H1 (cell line): ENCODE results near the gene TGM5. TPM values are rescaled to one million over a fixed set of nuclear protein-coding genes. Genes with fewer than 3 reads are reported as not detected.

ENCODE experiments used
- CTCF ChIA-PET: fragments of 300-600 bp; sonication (Branson Sonifier 250); formaldehyde crosslinking; loops from one replicate; lab custom pipeline; 2021; ENCODE audit not compliant: partially characterized antibody; lab: Charles Lee
- POLR2A ChIA-PET: fragments of 300-600 bp; sonication (Branson Sonifier 250); formaldehyde crosslinking; loops from one replicate; lab custom pipeline; 2021; ENCODE audit warnings: inconsistent platforms; ENCODE audit not compliant: partially characterized antibody; lab: Charles Lee
- DNase-seq, 2 experiments: peaks; one replicate each; pipeline versions ENCODE4 v3.0.0 to v3.0.0-alpha.2; 2010 to 2022; ENCODE audit warnings: low spot score in 2 of 2, low read depth in 1 of 2, mixed read lengths in 1 of 2
- FAIRE-seq: peaks from 2 replicates; lab custom pipeline; 2011; peaks lifted over from hg19 to GRCh38; lab: Jason Lieb, UNC
- H2AFZ ChIP-seq: 2 replicates; pipeline ENCODE4 v1.8.1; 2012; ENCODE audit warnings: low read length, inconsistent platforms
- H2AK5ac ChIP-seq: 2 replicates; pipeline ENCODE4 v1.6.1; 2013; ENCODE audit warnings: low read depth, low read length
- H2BK120ac ChIP-seq: replicated peaks from 2 replicates; pipeline ENCODE3; 2013; ENCODE audit warnings: low read depth, low read length, inconsistent platforms
- H2BK12ac ChIP-seq: 2 replicates; pipeline ENCODE4 v1.6.1; 2013; ENCODE audit warnings: low read depth, low read length
- H2BK15ac ChIP-seq: 2 replicates; pipeline ENCODE4 v1.6.1; 2013; ENCODE audit warnings: low read length
- H2BK20ac ChIP-seq: 2 replicates; pipeline ENCODE4 v1.6.1; 2013; ENCODE audit warnings: low read length
- H2BK5ac ChIP-seq: 2 replicates; pipeline ENCODE4 v1.6.1; 2013; ENCODE audit warnings: low read depth, low read length
- H3K14ac ChIP-seq: 2 replicates; pipeline ENCODE4 v1.6.1; 2013; ENCODE audit warnings: inconsistent platforms; ENCODE audit not compliant: insufficient read length
- H3K18ac ChIP-seq: 2 replicates; pipeline ENCODE4 v1.6.1; 2013; ENCODE audit warnings: low read length; ENCODE audit errors: extremely low read depth
- H3K23ac ChIP-seq: 2 replicates; pipeline ENCODE4 v1.6.1; 2013; ENCODE audit warnings: inconsistent platforms; ENCODE audit not compliant: insufficient read length
- H3K23me2 ChIP-seq: 2 replicates; pipeline ENCODE4 v1.6.1; 2013; ENCODE audit warnings: low read depth, low read length
- H3K27ac ChIP-seq: 2 replicates; pipeline ENCODE4 v1.6.1; 2011; ENCODE audit warnings: low read depth, low read length, inconsistent platforms
- H3K27me3 ChIP-seq, 4 experiments: replicated peaks in 1 of 4; 1 replicate in 1 of 4; 2 replicates in 3 of 4; pipeline versions ENCODE4 v1.6.1 to v1.8.1; 2011 to 2013; ENCODE audit warnings: low read length in 3 of 4, mild to moderate bottlenecking in 3 of 4, inconsistent platforms in 2 of 4, mixed read lengths in 2 of 4, moderate library complexity in 1 of 4; ENCODE audit not compliant: control insufficient read depth in 3 of 4, insufficient read depth in 3 of 4; ENCODE audit errors: extremely low read depth in 1 of 4
- H3K36me3 ChIP-seq, 4 experiments: 2 replicates each; pipeline versions ENCODE4 v1.6.1 to v1.8.1; 2011 to 2013; ENCODE audit warnings: mild to moderate bottlenecking in 4 of 4, low read length in 3 of 4, moderate library complexity in 2 of 4, control low read depth in 1 of 4, inconsistent platforms in 1 of 4; ENCODE audit not compliant: insufficient read depth in 4 of 4, control insufficient read depth in 2 of 4
- H3K4ac ChIP-seq: replicated peaks from 2 replicates; pipeline ENCODE3; 2013; ENCODE audit warnings: low read length, low read depth, mixed read lengths, inconsistent platforms; ENCODE audit not compliant: insufficient read length
- H3K4me1 ChIP-seq, 4 experiments: replicated peaks in 1 of 4; 1 replicate in 1 of 4; 2 replicates in 3 of 4; pipeline versions ENCODE4 v1.6.1 to v1.8.1; 2011 to 2013; ENCODE audit warnings: low read length in 3 of 4, inconsistent platforms in 2 of 4, mixed read lengths in 1 of 4; ENCODE audit not compliant: insufficient read depth in 4 of 4, control insufficient read depth in 3 of 4
- H3K4me2 ChIP-seq, 2 experiments: 2 replicates each; pipeline versions ENCODE4 v1.6.1 to v1.8.1; 2011 to 2013; ENCODE audit warnings: low read depth in 2 of 2, low read length in 2 of 2, control low read depth in 1 of 2, inconsistent platforms in 1 of 2, mild to moderate bottlenecking in 1 of 2; ENCODE audit not compliant: insufficient read depth in 1 of 2
- H3K4me3 ChIP-seq, 4 experiments: fragments of 200-600, 300-600 bp in 1 of 4; sonication (generic), shearing (Covaris generic), sonication (Bioruptor Twin) in 1 of 4; 2 replicates each; pipeline versions ENCODE4 v1.5.1 to v1.8.1; 2011 to 2016; ENCODE audit warnings: low read length in 4 of 4, low read depth in 3 of 4, control low read depth in 2 of 4, inconsistent platforms in 2 of 4, mild to moderate bottlenecking in 2 of 4, mixed read lengths in 1 of 4, moderate library complexity in 1 of 4; ENCODE audit not compliant: insufficient read depth in 2 of 4; ENCODE audit errors: extremely low read depth in 1 of 4
- H3K56ac ChIP-seq: replicated peaks from 2 replicates; pipeline ENCODE3; 2013; ENCODE audit warnings: low read depth, mild to moderate bottlenecking, mixed read lengths, low read length, inconsistent platforms; ENCODE audit not compliant: insufficient read length
- H3K79me1 ChIP-seq: 2 replicates; pipeline ENCODE4 v1.6.1; 2013; ENCODE audit warnings: low read depth, low read length, control low read depth
- H3K79me2 ChIP-seq, 2 experiments: 2 replicates each; pipeline versions ENCODE4 v1.6.1 to v1.8.1; 2012 to 2013; ENCODE audit warnings: low read length in 2 of 2, mild to moderate bottlenecking in 2 of 2, inconsistent platforms in 1 of 2; ENCODE audit not compliant: insufficient read depth in 2 of 2, control insufficient read depth in 1 of 2
- H3K9ac ChIP-seq, 4 experiments: replicated peaks in 1 of 4; 1 replicate in 1 of 4; 2 replicates in 3 of 4; pipeline versions ENCODE4 v1.6.1 to v1.8.1; 2011 to 2013; ENCODE audit warnings: low read depth in 3 of 4, low read length in 3 of 4, control low read depth in 2 of 4, mild to moderate bottlenecking in 2 of 4, moderate library complexity in 2 of 4, inconsistent platforms in 1 of 4; ENCODE audit errors: extremely low read depth in 1 of 4
- H3K9me3 ChIP-seq, 2 experiments: 2 replicates each; pipeline versions ENCODE4 v1.6.1 to v1.8.1; 2012 to 2013; ENCODE audit warnings: mild to moderate bottlenecking in 2 of 2, moderate library complexity in 2 of 2, control low read depth in 1 of 2, inconsistent platforms in 1 of 2, low read depth in 1 of 2, low read length in 1 of 2, mixed read lengths in 1 of 2; ENCODE audit not compliant: insufficient read depth in 2 of 2
- H4K20me1 ChIP-seq, 2 experiments: replicated peaks in 1 of 2; 2 replicates each; pipeline versions ENCODE3 to v1.8.1; 2011 to 2013; ENCODE audit warnings: inconsistent platforms in 2 of 2, low read length in 2 of 2, mild to moderate bottlenecking in 1 of 2; ENCODE audit not compliant: insufficient read depth in 2 of 2, control insufficient read depth in 1 of 2
- H4K5ac ChIP-seq: 2 replicates; pipeline ENCODE4 v1.6.1; 2013; ENCODE audit warnings: low read length, low read depth, mixed read lengths, inconsistent platforms; ENCODE audit not compliant: insufficient read length
- H4K8ac ChIP-seq: 2 replicates; pipeline ENCODE4 v1.8.0; 2013; ENCODE audit warnings: mild to moderate bottlenecking, moderate library complexity, low read length, inconsistent platforms; ENCODE audit not compliant: insufficient read depth; ENCODE audit errors: extremely low read depth
- H4K91ac ChIP-seq: replicated peaks from 2 replicates; pipeline ENCODE3; 2013; ENCODE audit warnings: low read length, mixed read lengths, inconsistent platforms; ENCODE audit not compliant: insufficient read length
- EZH2 ChIP-seq: fragments of 200-600 bp; sonication (generic); IDR thresholded peaks from 2 replicates; pipeline ENCODE4 v1.7.1; 2012; ENCODE audit warnings: low read depth, mild to moderate bottlenecking, moderate library complexity, low read length, inconsistent platforms; ENCODE audit not compliant: severe bottlenecking
- KDM4A ChIP-seq: IDR thresholded peaks from one replicate; pipeline ENCODE4 v1.7.1; 2012; ENCODE audit warnings: low read depth, mild to moderate bottlenecking, moderate library complexity, low read length, inconsistent platforms; ENCODE audit not compliant: severe bottlenecking
- KDM5A ChIP-seq: fragments of 200-600 bp; IDR thresholded peaks from 2 replicates; pipeline ENCODE4 v1.7.1; 2012; ENCODE audit warnings: mild to moderate bottlenecking, low read length, inconsistent platforms, mixed read lengths
- WGBS, 2 experiments: shearing (Covaris generic) in 1 of 2; methylation state at CpG; one replicate each; pipeline versions ENCODE4 v1.1.6 to v1.1.7; 2013 to 2015; ENCODE audit warnings: low lambda C conversion rate in 2 of 2, mixed read lengths in 2 of 2, inconsistent platforms in 1 of 2, low coverage in 1 of 2, missing lambda C conversion rate in 1 of 2; ENCODE audit not compliant: insufficient replicate concordance in 2 of 2, insufficient coverage in 1 of 2, insufficient read length in 1 of 2; ENCODE audit errors: extremely low coverage in 1 of 2, missing lambda C conversion rate in 1 of 2; 5-methylcytosine and 5-hydroxymethylcytosine counted together
- polyA plus RNA-seq, 7 experiments: library from polyadenylated mRNA; depleted of rRNA in 3 of 7; stranded (reverse) in 5 of 7; unstranded in 2 of 7; fragments of >200 nt in 5 of 7; fragments of 200-250 nt in 2 of 7; gene quantifications; 1 replicate in 5 of 7; 2 replicates in 1 of 7; 4 replicates in 1 of 7; pipeline versions ENCODE4 v1.2.1 to v1.2.3, GENCODE V29; 2011 to 2013; ENCODE audit warnings: missing spikeins in 2 of 7, mixed read lengths in 2 of 7
- total RNA-seq: library from RNA; stranded (reverse); fragmentation: NEBNext Ultra II Directional; extraction: Animal tissue kit (Norgen Biotek cat#: 25700); gene quantifications from 2 replicates; pipeline ENCODE4 v1.2.1, GENCODE V29; 2021

TGM5 gene
- total and polyA plus RNA-seq, 2 of the 8 experiments (the other 6 are each of a cell fraction or from before 2014, with no cell fraction given), result not detected

- Histone ChIP-seq H2BK20ac (no peak overlapping the region), H3K23me2 (peaks cover 7% of the 10 kb centered on the region), H3K27ac (no peak overlapping the region), H3K56ac (no peak overlapping the region), H3K27me3 (no peaks in the 10 kb centered on the region), H2BK15ac (no peak overlapping the region), H3K79me2 (no peaks in the 10 kb centered on the region), H3K4me1 (peaks cover 4 to 8% (median 5%) of the 10 kb centered on the region in 4 experiments; a peak in 5 of 7 replicates), H2BK120ac (no peak overlapping the region), H4K20me1 (peaks cover 0 to 2% of the 10 kb centered on the region in 2 experiments), H2BK5ac (0 out of 2 replicates have a peak overlapping the region, but pooled peaks have one; percentile 62), H3K4ac (no peak overlapping the region), H2BK12ac (no peak overlapping the region), H3K23ac (no peak overlapping the region), H4K91ac (no peak overlapping the region), H4K8ac (no peak overlapping the region), H3K18ac (no peak overlapping the region), H3K9me3 (no peaks in the 10 kb centered on the region), H3K14ac (no peak overlapping the region), H2AK5ac (no peak overlapping the region), H3K4me3 (peak overlapping the region; percentile 64 to 93 (median 89)), H3K36me3 (peaks cover 0 to 7% (median 3%) of the 10 kb centered on the region in 4 experiments; a peak in 3 of 8 replicates), H3K79me1 (no peaks in the 10 kb centered on the region), H3K4me2 (peak overlapping the region; percentile 96 to 99), H2AFZ (peak overlapping the region; percentile 98), H3K9ac (peak overlapping the region in 3 of 4 experiments; percentile 15 to 80 (median 28); a peak in 5 of 7 replicates), H4K5ac (no peak overlapping the region)
- ChIA-PET CTCF (interaction anchor here (0.9 to 4.1 kb wide), 12 partner anchors 14 to 246 kb away, joined by 3 to 16 read pairs (median 4); no protein-coding TSS in a partner anchor), POLR2A (interaction anchor here (0.7 kb wide), 1 partner anchor 37 kb away, joined by 3 read pairs; no protein-coding TSS in a partner anchor)
- TF ChIP-seq EZH2 (no peak), KDM5A (no peak), KDM4A (peak; percentile 26)
- FAIRE-seq, result no peak
- no peak for DNase-seq
- WGBS, 2 experiments, result 8% methylated on average over 13 of the region's 13 CpGs; no CpG with 5 or more reads in 1 of the 2 experiments
Observed at GRCh38 chr15:43186003-43186353, 80.8 kb downstream of the TGM5 start.
